SK-N-SH treated with all-trans-retinoic acid at 6 μM for 48 hours (cell line): ENCODE data around the gene CENPE.

ENCODE experiments used
- CSDC2 ChIP-seq: fragments of 250-450 bp; sonication (Bioruptor Pico); IDR thresholded peaks from 2 replicates; pipeline ENCODE4 v1.5.0; 2020; ENCODE audit warnings: mild to moderate bottlenecking, moderate library complexity
- RARB ChIP-seq: fragments of 250-450 bp; sonication (Bioruptor Pico); IDR thresholded peaks from 2 replicates; pipeline ENCODE4 v1.8.0; 2021; ENCODE audit warnings: mild to moderate bottlenecking, moderate library complexity
- SNAI2 ChIP-seq: fragments of 250-450 bp; sonication (Bioruptor Pico); IDR thresholded peaks from 2 replicates; pipeline ENCODE4 v1.5.0; 2020; ENCODE audit warnings: mild to moderate bottlenecking, moderate library complexity
- TCF4 ChIP-seq: fragments of 250-450 bp; sonication (Bioruptor Pico); IDR thresholded peaks from 2 replicates; pipeline ENCODE4 v1.8.0; 2021; ENCODE audit warnings: mild to moderate bottlenecking, moderate library complexity, borderline replicate concordance
- ZFP3 ChIP-seq: fragments of 250-450 bp; sonication (Bioruptor Pico); IDR thresholded peaks from 2 replicates; pipeline ENCODE4 v1.5.0; 2020; ENCODE audit warnings: mild to moderate bottlenecking, moderate library complexity
- ZFP30 ChIP-seq: fragments of 450-650 bp; formaldehyde crosslinking; IDR thresholded peaks from 2 replicates; pipeline ENCODE4 v1.5.0; 2022; ENCODE audit warnings: mild to moderate bottlenecking, moderate library complexity
- ZNF70 ChIP-seq: fragments of 450-650 bp; formaldehyde crosslinking; IDR thresholded peaks from 2 replicates; pipeline ENCODE4 v1.5.0; 2020; ENCODE audit warnings: mild to moderate bottlenecking, moderate library complexity
- ZNF8 ChIP-seq: fragments of 450-650 bp; formaldehyde crosslinking; IDR thresholded peaks from 2 replicates; pipeline ENCODE4 v1.5.0; 2020; ENCODE audit warnings: mild to moderate bottlenecking, moderate library complexity
- TF ChIP-seq, protein P1 (sequence below): fragments of 250-450 bp; sonication (Bioruptor Pico); IDR thresholded peaks from 2 replicates; pipeline ENCODE4 v1.8.0; 2021; ENCODE audit warnings: low read depth, mild to moderate bottlenecking, moderate library complexity, borderline replicate concordance
- TF ChIP-seq, protein P2 (sequence below): fragments of 250-450 bp; sonication (Bioruptor Pico); IDR thresholded peaks from 2 replicates; pipeline ENCODE4 v1.5.1; 2020; ENCODE audit warnings: low read depth, mild to moderate bottlenecking, moderate library complexity

GRCh38 chr4:103168993-103169392, 29.1 kb downstream of the CENPE start:
- TF ChIP-seq CSDC2, result no peak
- TF ChIP-seq ZNF70 (CRISPR knock-in tag), result no peak
- TF ChIP-seq ZFP3 (CRISPR knock-in tag), result no peak
- TF ChIP-seq, protein P1, sequence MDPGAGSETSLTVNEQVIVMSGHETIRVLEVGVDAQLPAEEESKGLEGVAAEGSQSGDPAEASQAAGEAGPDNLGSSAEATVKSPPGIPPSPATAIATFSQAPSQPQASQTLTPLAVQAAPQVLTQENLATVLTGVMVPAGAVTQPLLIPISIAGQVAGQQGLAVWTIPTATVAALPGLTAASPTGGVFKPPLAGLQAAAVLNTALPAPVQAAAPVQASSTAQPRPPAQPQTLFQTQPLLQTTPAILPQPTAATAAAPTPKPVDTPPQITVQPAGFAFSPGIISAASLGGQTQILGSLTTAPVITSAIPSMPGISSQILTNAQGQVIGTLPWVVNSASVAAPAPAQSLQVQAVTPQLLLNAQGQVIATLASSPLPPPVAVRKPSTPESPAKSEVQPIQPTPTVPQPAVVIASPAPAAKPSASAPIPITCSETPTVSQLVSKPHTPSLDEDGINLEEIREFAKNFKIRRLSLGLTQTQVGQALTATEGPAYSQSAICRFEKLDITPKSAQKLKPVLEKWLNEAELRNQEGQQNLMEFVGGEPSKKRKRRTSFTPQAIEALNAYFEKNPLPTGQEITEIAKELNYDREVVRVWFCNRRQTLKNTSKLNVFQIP (CRISPR knock-in tag), result no peak
- TF ChIP-seq RARB (CRISPR knock-in tag), result no peak
- no peak for TF ChIP-seq SNAI2 (CRISPR knock-in tag)
- TF ChIP-seq TCF4 (CRISPR knock-in tag), result no peak
- TF ChIP-seq ZFP30 (CRISPR knock-in tag), result no peak
- TF ChIP-seq, protein P2, sequence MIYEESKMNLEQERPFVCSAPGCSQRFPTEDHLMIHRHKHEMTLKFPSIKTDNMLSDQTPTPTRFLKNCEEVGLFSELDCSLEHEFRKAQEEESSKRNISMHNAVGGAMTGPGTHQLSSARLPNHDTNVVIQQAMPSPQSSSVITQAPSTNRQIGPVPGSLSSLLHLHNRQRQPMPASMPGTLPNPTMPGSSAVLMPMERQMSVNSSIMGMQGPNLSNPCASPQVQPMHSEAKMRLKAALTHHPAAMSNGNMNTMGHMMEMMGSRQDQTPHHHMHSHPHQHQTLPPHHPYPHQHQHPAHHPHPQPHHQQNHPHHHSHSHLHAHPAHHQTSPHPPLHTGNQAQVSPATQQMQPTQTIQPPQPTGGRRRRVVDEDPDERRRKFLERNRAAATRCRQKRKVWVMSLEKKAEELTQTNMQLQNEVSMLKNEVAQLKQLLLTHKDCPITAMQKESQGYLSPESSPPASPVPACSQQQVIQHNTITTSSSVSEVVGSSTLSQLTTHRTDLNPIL (CRISPR knock-in tag), result no peak
- TF ChIP-seq ZNF8 (CRISPR knock-in tag), result no peak
